Measurements from ENCODE around the gene TBC1D1. TPM values are rescaled to one million over a fixed set of nuclear protein-coding genes. Genes with fewer than 3 reads are reported as not detected.
"Not testable (repeated sequence)": the region's sequence is repeated elsewhere in the genome, so short reads cannot be mapped to it uniquely, and the experiment has no call there.

TBC1D1 gene
- total RNA-seq, 1 donor from 2014 or later: 92.7 TPM

- Mint-ChIP-seq H3K27me3 (ENCODE audit: low read depth) (peaks cover 3% of the 10 kb centered on the region), H3K27ac (ENCODE audit: unreplicated experiment) (no peak overlapping the region), H3K36me3 (ENCODE audit: low read depth) (peaks cover 3% of the 10 kb centered on the region), H3K4me1 (ENCODE audit: low read depth) (peaks cover 8% of the 10 kb centered on the region), H3K9me3 (ENCODE audit: low read depth) (no peaks in the 10 kb centered on the region), H3K4me3 (ENCODE audit: unreplicated experiment) (no peak overlapping the region)
- no peak for TF ChIP-seq CTCF (IDR thresholded peaks at IDR 0.05)
- no peak for DNase-seq (ENCODE audit: low spot score)
Measured at GRCh38 chr4:37914539-37914938, 23.7 kb downstream of the TBC1D1 start.

GRCh38 chr4:37917388-37917787 lies 26.5 kb downstream of the TBC1D1 start:
- no peak overlapping the region for H3K4me3 Mint-ChIP-seq (ENCODE audit: unreplicated experiment)
- no peak overlapping the region for H3K27ac Mint-ChIP-seq (ENCODE audit: unreplicated experiment)
- H3K27me3 Mint-ChIP-seq (ENCODE audit: low read depth): peaks cover 3% of the 10 kb centered on the region
- TF ChIP-seq CTCF (IDR thresholded peaks at IDR 0.05): no peak
- no peaks in the 10 kb centered on the region for H3K9me3 Mint-ChIP-seq (ENCODE audit: low read depth)
- peaks cover 6% of the 10 kb centered on the region for H3K4me1 Mint-ChIP-seq (ENCODE audit: low read depth)
- DNase-seq (ENCODE audit: low spot score): no peak
- peaks cover 3% of the 10 kb centered on the region for H3K36me3 Mint-ChIP-seq (ENCODE audit: low read depth)

GRCh38 chr4:37918653-37919052 lies 27.8 kb downstream of the TBC1D1 start:
- Mint-ChIP-seq H3K27ac (ENCODE audit: unreplicated experiment) (no peak overlapping the region), H3K27me3 (ENCODE audit: low read depth) (peaks cover 3% of the 10 kb centered on the region), H3K4me3 (ENCODE audit: unreplicated experiment) (no peak overlapping the region), H3K4me1 (ENCODE audit: low read depth) (peaks cover 13% of the 10 kb centered on the region), H3K9me3 (ENCODE audit: low read depth) (no peaks in the 10 kb centered on the region), H3K36me3 (ENCODE audit: low read depth) (peaks cover 3% of the 10 kb centered on the region)
- no peak for DNase-seq (ENCODE audit: low spot score)
- no peak for TF ChIP-seq CTCF (IDR thresholded peaks at IDR 0.05)

- no peak for DNase-seq (ENCODE audit: low spot score)
Measured at GRCh38 chr4:37922328-37922727, 31.4 kb downstream of the TBC1D1 start.

GRCh38 chr4:37923089-37923488 lies 32.2 kb downstream of the TBC1D1 start:
- H3K4me3 Mint-ChIP-seq (ENCODE audit: unreplicated experiment); DNase-seq (ENCODE audit: low spot score); H3K9me3 Mint-ChIP-seq (ENCODE audit: low read depth); H3K27me3 Mint-ChIP-seq (ENCODE audit: low read depth); H3K27ac Mint-ChIP-seq (ENCODE audit: unreplicated experiment); H3K36me3 Mint-ChIP-seq (ENCODE audit: low read depth): not testable (repeated sequence)
- H3K4me1 Mint-ChIP-seq (ENCODE audit: low read depth): peaks cover 18% of the 10 kb centered on the region

More at GRCh38 chr4:37922328-37922727, 31.4 kb downstream of the TBC1D1 start:
- no peaks in the 10 kb centered on the region for H3K9me3 Mint-ChIP-seq (ENCODE audit: low read depth)
- H3K27me3 Mint-ChIP-seq (ENCODE audit: low read depth): no peaks in the 10 kb centered on the region
- H3K27ac Mint-ChIP-seq (ENCODE audit: unreplicated experiment): peak overlapping the region; percentile 2
- H3K4me1 Mint-ChIP-seq (ENCODE audit: low read depth): peaks cover 14% of the 10 kb centered on the region
- H3K36me3 Mint-ChIP-seq (ENCODE audit: low read depth): no peaks in the 10 kb centered on the region
- TF ChIP-seq CTCF (IDR thresholded peaks at IDR 0.05): no peak
- H3K4me3 Mint-ChIP-seq (ENCODE audit: unreplicated experiment): no peak overlapping the region

GRCh38 chr4:37924946-37925345 lies 34.1 kb downstream of the TBC1D1 start:
- no peak for TF ChIP-seq CTCF (IDR thresholded peaks at IDR 0.05)
- Mint-ChIP-seq H3K36me3 (ENCODE audit: low read depth) (no peaks in the 10 kb centered on the region), H3K4me3 (ENCODE audit: unreplicated experiment) (no peak overlapping the region), H3K9me3 (ENCODE audit: low read depth) (no peaks in the 10 kb centered on the region), H3K4me1 (ENCODE audit: low read depth) (peaks cover 36% of the 10 kb centered on the region), H3K27ac (ENCODE audit: unreplicated experiment) (no peak overlapping the region), H3K27me3 (ENCODE audit: low read depth) (no peaks in the 10 kb centered on the region)
- DNase-seq (ENCODE audit: low spot score): no peak
